Mucosa of rectum (tissue), 2 donors: Measurements from ENCODE around the gene WWTR1.

Source experiments
- H3K27ac ChIP-seq, 2 donors: one replicate each; pipeline ENCODE4 v1.7.0; 2013; ENCODE audit warnings: inconsistent platforms in 2 of 2, low read depth in 2 of 2, low read length in 2 of 2
- H3K27me3 ChIP-seq, 2 donors: one replicate each; pipeline ENCODE4 v1.7.0; 2013; ENCODE audit warnings: low read length in 2 of 2; ENCODE audit not compliant: control insufficient read depth in 2 of 2, insufficient read depth in 2 of 2
- H3K36me3 ChIP-seq, 2 donors: one replicate each; pipeline ENCODE4 v1.7.0; 2013; ENCODE audit warnings: low read length in 2 of 2; ENCODE audit not compliant: control insufficient read depth in 2 of 2, insufficient read depth in 2 of 2
- H3K4me1 ChIP-seq, 2 donors: one replicate each; pipeline ENCODE4 v1.7.0; 2013; ENCODE audit warnings: low read length in 2 of 2, mild to moderate bottlenecking in 1 of 2; ENCODE audit not compliant: control insufficient read depth in 2 of 2, insufficient read depth in 2 of 2
- H3K4me3 ChIP-seq, 2 donors: one replicate each; pipeline ENCODE4 v1.7.0; 2013; ENCODE audit warnings: low read length in 2 of 2
- H3K9ac ChIP-seq, 2 donors: one replicate each; pipeline ENCODE4 v1.7.0; 2013; ENCODE audit warnings: low read length in 2 of 2, low read depth in 1 of 2, mild to moderate bottlenecking in 1 of 2
- H3K9me3 ChIP-seq, 2 donors: one replicate each; pipeline ENCODE4 v1.7.0; 2013; ENCODE audit warnings: low read length in 2 of 2; ENCODE audit not compliant: control insufficient read depth in 2 of 2
- donor health status: healthy.
- donor health status: Normal muscosa, but diverticular disease.

The WWTR1 gene

DNA sequence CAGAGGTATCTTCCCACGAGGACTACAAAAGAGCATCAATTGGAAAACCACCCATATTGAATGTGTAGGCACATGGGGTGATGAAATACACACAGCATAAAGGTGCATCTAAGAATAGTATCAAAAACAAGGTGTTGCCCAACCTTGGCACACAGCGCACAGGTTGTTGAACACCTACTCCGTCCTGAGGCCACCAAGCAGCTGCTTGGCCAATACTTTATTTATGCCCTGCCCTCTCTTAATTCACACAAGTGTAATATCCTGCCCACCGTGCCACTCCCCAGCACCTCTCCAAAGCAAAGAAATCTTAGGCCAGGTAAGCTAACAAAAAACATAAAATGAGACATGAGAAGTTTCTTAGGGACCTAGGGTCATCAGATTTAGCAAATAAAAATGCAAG lies 31.2 kb downstream of the WWTR1 start:
- Histone ChIP-seq H3K4me1 (no peaks in the 10 kb centered on the region), H3K27ac (no peak overlapping the region), H3K9me3 (no peaks in the 10 kb centered on the region), H3K9ac (no peak overlapping the region), H3K36me3 (no peaks in the 10 kb centered on the region), H3K4me3 (no peak overlapping the region), H3K27me3 (peaks cover 5 to 9% of the 10 kb centered on the region in 2 donors)

DNA sequence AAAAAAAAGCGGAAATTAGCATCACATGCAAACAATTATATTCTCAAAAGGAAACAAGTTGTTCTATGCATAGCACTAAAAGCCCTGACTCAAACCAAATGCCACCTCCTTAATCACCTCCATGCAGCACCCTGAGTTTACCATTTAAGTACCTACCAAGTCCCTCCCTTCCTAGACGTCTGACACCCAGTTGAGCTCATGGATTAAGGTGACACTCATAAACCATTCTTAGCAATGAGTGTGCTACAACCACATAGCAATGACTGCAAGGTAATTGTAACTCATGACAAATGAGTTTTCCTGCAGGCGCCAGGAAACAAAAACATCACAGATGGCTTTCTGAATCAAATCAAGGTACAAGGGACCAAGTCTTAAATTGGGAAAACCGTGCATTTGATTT lies 32.0 kb downstream of the WWTR1 start:
- Histone ChIP-seq H3K27ac (no peak overlapping the region), H3K4me3 (no peak overlapping the region), H3K9ac (no peak overlapping the region), H3K4me1 (no peaks in the 10 kb centered on the region), H3K27me3 (peaks cover 5% of the 10 kb centered on the region in 2 donors), H3K36me3 (no peaks in the 10 kb centered on the region), H3K9me3 (no peaks in the 10 kb centered on the region)

GRCh38 chr3:149623824-149624223 lies 34.0 kb downstream of the WWTR1 start:
- Histone ChIP-seq H3K36me3 (no peaks in the 10 kb centered on the region), H3K4me1 (no peaks in the 10 kb centered on the region), H3K9ac (no peak overlapping the region), H3K9me3 (no peaks in the 10 kb centered on the region), H3K27me3 (peaks cover 3 to 7% of the 10 kb centered on the region in 2 donors), H3K27ac (no peak overlapping the region), H3K4me3 (no peak overlapping the region)

GRCh38 chr3:149621218-149622005 lies 36.4 kb downstream of the WWTR1 start:
- no peak overlapping the region for H3K4me3 ChIP-seq
- H3K36me3 ChIP-seq, result no peaks in the 10 kb centered on the region
- H3K27me3 ChIP-seq, result peaks cover 0 to 10% of the 10 kb centered on the region in 2 donors
- H3K9ac ChIP-seq, result no peak overlapping the region
- no peaks in the 10 kb centered on the region for H3K4me1 ChIP-seq
- no peaks in the 10 kb centered on the region for H3K9me3 ChIP-seq
- no peak overlapping the region for H3K27ac ChIP-seq

GRCh38 chr3:149620291-149621020 lies 37.4 kb downstream of the WWTR1 start:
- no peak overlapping the region for H3K27ac ChIP-seq
- no peaks in the 10 kb centered on the region for H3K36me3 ChIP-seq
- H3K4me3 ChIP-seq, result no peak overlapping the region
- H3K27me3 ChIP-seq, result peaks cover 0 to 6% of the 10 kb centered on the region in 2 donors
- no peak overlapping the region for H3K9ac ChIP-seq
- no peaks in the 10 kb centered on the region for H3K9me3 ChIP-seq
- H3K4me1 ChIP-seq, result no peaks in the 10 kb centered on the region

DNA sequence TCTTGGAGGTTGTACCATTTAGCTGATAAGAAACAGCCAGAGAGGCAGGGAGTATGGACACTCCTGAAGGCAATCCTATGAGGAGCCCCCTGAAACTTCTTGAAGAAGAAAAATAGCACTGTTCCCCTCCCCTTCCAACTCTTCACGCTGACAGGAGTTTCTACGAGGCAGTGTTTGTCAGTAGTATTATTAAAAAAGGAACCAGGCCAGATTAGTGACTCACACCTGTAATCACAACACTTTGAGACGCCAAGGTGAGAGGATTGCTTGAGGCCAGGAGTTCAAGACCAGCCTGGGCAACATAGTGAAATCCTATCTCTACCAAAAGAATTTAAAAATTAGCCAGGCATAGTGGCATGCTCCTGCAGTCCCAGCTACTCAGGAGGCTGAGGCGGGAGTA lies 38.7 kb downstream of the WWTR1 start:
- Histone ChIP-seq H3K9me3 (no peaks in the 10 kb centered on the region), H3K27me3 (peaks cover 0 to 6% of the 10 kb centered on the region in 2 donors), H3K4me1 (no peaks in the 10 kb centered on the region)

GRCh38 chr3:149618151-149619123 lies 39.4 kb downstream of the WWTR1 start:
- Histone ChIP-seq H3K9ac (no peak overlapping the region), H3K27me3 (peaks cover 0 to 6% of the 10 kb centered on the region in 2 donors), H3K36me3 (no peaks in the 10 kb centered on the region), H3K9me3 (no peaks in the 10 kb centered on the region), H3K27ac (no peak overlapping the region), H3K4me3 (no peak overlapping the region), H3K4me1 (no peaks in the 10 kb centered on the region)

More for the DNA sequence above, 38.7 kb downstream of the WWTR1 start:
- Histone ChIP-seq H3K4me3 (no peak overlapping the region), H3K9ac (no peak overlapping the region), H3K36me3 (no peaks in the 10 kb centered on the region), H3K27ac (no peak overlapping the region)

DNA sequence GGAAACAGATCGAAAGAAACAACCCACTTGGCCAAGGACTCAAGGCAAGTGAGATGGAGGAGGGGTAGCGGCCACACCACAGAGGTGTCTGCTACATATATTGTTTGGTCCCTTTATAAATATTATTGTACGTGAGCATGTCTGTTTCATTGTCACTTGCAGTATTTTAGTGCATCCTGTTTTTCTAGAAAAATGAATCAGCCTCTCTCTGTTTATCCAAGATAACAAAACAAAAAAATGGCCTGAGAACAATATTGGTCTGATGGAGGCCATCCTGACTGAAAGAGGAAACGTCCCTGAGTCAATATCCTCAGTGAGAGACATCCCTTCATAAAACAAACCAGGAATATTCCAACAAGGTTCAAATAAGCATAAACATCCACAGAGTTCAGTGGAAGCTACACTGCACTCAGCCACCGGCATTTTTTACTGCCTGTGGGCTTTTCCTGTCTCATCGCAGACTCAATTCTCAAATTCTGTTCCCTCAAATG lies 42.0 kb downstream of the WWTR1 start:
- Histone ChIP-seq H3K9me3 (no peaks in the 10 kb centered on the region), H3K36me3 (no peaks in the 10 kb centered on the region), H3K27ac (no peak overlapping the region), H3K4me3 (no peak overlapping the region), H3K4me1 (no peaks in the 10 kb centered on the region), H3K27me3 (peaks cover 2 to 6% of the 10 kb centered on the region in 2 donors), H3K9ac (no peak overlapping the region)

DNA sequence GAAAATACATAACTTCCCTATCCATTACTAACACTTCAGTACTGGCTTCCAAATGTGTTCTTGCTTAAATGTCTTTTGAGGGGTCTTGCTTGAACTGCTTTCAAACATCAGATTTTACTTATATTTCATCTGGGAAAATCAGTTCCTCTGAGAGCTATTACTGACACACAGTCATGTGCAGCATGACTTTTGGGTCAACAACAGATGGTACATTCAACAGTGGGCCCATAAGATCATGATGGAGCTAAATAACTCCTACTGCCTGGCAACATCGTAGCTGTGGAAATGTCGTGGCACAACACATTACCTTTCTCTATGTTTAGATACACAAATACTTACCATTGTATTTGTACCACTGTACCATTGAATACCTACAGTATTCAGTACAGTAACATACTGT lies 43.8 kb downstream of the WWTR1 start:
- Histone ChIP-seq H3K9me3 (no peaks in the 10 kb centered on the region), H3K27me3 (peaks cover 2 to 4% of the 10 kb centered on the region in 2 donors), H3K9ac (no peak overlapping the region), H3K4me3 (no peak overlapping the region), H3K27ac (no peak overlapping the region), H3K36me3 (no peaks in the 10 kb centered on the region), H3K4me1 (peaks cover 0 to 7% of the 10 kb centered on the region in 2 donors)
